Peyer's patch (tissue), 4 donors: ENCODE data around the gene DCHS1.

ENCODE experiments used
- POLR2A ChIP-seq, 2 donors: fragments of 450-650 bp; IDR thresholded peaks; one replicate each; pipeline ENCODE4 v1.5.1; 2017; ENCODE audit warnings: antibody characterized with exemption in 2 of 2, mild to moderate bottlenecking in 2 of 2, moderate library complexity in 2 of 2
- TF ChIP-seq, protein P1 (sequence below), 6 experiments: fragments of 450-650 bp in 4 of 6; fragments of 200-600 bp in 2 of 6; sonication (generic) in 1 of 6; IDR thresholded peaks; one replicate each; pipeline ENCODE4 v1.5.1; 2017 to 2019; ENCODE audit warnings: antibody characterized with exemption in 6 of 6, mild to moderate bottlenecking in 3 of 6, moderate library complexity in 1 of 6

DNA sequence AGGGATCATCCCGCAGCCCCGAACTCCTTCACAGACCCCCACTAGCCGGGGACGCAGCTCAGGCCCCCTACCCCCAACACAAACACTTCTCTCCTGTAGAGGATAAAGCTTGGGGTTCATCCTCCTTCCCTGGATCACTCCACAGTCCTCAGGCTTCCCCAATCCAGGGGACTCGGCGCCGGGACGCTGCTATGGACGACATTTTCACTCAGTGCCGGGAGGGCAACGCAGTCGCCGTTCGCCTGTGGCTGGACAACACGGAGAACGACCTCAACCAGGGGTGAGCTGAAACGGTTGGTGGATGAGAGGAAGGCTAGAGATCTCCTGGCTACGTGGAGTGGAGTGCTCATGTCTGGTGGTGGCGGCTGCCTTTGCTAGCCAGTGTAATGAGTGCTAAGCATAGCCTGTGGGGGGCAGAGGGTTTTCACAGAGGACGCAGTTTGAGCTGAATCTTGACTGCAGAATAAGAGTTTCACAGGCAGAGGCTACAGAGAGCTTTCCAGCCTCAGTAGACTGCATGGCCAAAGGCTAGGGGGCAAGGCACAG lies 51.5 kb downstream of the DCHS1 start:
- TF ChIP-seq POLR2A (IDR thresholded peaks at IDR 0.05) = no peak
- TF ChIP-seq, protein P1, sequence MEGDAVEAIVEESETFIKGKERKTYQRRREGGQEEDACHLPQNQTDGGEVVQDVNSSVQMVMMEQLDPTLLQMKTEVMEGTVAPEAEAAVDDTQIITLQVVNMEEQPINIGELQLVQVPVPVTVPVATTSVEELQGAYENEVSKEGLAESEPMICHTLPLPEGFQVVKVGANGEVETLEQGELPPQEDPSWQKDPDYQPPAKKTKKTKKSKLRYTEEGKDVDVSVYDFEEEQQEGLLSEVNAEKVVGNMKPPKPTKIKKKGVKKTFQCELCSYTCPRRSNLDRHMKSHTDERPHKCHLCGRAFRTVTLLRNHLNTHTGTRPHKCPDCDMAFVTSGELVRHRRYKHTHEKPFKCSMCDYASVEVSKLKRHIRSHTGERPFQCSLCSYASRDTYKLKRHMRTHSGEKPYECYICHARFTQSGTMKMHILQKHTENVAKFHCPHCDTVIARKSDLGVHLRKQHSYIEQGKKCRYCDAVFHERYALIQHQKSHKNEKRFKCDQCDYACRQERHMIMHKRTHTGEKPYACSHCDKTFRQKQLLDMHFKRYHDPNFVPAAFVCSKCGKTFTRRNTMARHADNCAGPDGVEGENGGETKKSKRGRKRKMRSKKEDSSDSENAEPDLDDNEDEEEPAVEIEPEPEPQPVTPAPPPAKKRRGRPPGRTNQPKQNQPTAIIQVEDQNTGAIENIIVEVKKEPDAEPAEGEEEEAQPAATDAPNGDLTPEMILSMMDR (IDR thresholded peaks at IDR 0.05) = peak in 2 of 6 experiments; percentile 8 to 10
